Stimulated activated naive B cell treated with anti-CD40 and anti-IgM and Interleukin-4, amounts not matched to agents 10 μg/mL and 1 μg/mL and 100 μg/mL, for 72 hours (primary cell): Measurements from ENCODE around the gene NRXN3.
"Not testable (repeated sequence)": the region's sequence is repeated elsewhere in the genome, so short reads cannot be mapped to it uniquely, and the experiment has no call there.

ENCODE experiments used
- ATAC-seq, 2 donors: fragments of 150-1000 bp; cut with Tn5 transposase; replicated peaks; 2 replicates each; pipeline ENCODE4 v1.10.0; 2021; ENCODE audit warnings: moderate library complexity in 1 of 2
- DNase-seq: peaks from one replicate; pipeline ENCODE4 v3.0.0; 2021
- H3K27ac Mint-ChIP-seq: one replicate; pipeline ENCODE4 v1.8.0; 2022; ENCODE audit warnings: mild to moderate bottlenecking, mixed read lengths
- H3K27me3 Mint-ChIP-seq, 2 donors: one replicate each; pipeline ENCODE4 v1.8.0; 2022; ENCODE audit warnings: mixed read lengths in 2 of 2
- H3K36me3 Mint-ChIP-seq, 2 donors: one replicate each; pipeline ENCODE4 v1.8.0; 2022; ENCODE audit warnings: mixed read lengths in 2 of 2, mild to moderate bottlenecking in 1 of 2
- H3K4me1 Mint-ChIP-seq, 2 donors: one replicate each; pipeline ENCODE4 v1.8.0; 2022; ENCODE audit warnings: mixed read lengths in 2 of 2, mild to moderate bottlenecking in 1 of 2
- H3K4me3 Mint-ChIP-seq, 2 donors: one replicate each; pipeline ENCODE4 v1.8.0; 2022; ENCODE audit warnings: mild to moderate bottlenecking in 2 of 2, mixed read lengths in 2 of 2, moderate library complexity in 1 of 2
- H3K9me3 Mint-ChIP-seq, 2 donors: one replicate each; pipeline ENCODE4 v1.8.0; 2022; ENCODE audit warnings: mixed read lengths in 2 of 2, mild to moderate bottlenecking in 1 of 2

NRXN3 gene

DNA sequence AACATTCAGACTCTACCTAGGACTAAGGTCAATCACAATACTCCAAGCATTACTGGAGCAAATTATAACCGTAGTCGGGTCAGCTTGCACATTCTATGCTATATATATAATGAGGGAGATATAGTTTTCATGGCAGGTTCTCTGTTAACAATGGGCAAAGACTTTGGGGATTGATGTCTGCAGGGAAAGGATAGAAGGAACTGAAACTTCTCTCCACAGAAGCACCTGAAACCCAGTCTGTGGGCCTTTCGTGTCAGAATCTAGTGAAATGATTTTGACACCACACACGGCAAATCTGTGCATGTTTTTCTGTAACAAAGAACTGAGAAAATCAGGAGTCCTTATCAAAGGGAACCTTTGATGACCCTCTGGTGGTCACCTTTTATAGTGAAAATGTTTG, 847.4 kb downstream of the NRXN3 start:
- H3K4me1 Mint-ChIP-seq = no peaks in the 10 kb centered on the region
- H3K27ac Mint-ChIP-seq = no peak overlapping the region
- no peaks in the 10 kb centered on the region for H3K36me3 Mint-ChIP-seq
- no peak for DNase-seq
- no peak for ATAC-seq
- no peak overlapping the region for H3K4me3 Mint-ChIP-seq
- H3K9me3 Mint-ChIP-seq = peaks cover 0 to 3% of the 10 kb centered on the region in 2 donors
- H3K27me3 Mint-ChIP-seq = no peaks in the 10 kb centered on the region

GRCh38 chr14:79018836-79019235, 848.7 kb downstream of the NRXN3 start:
- H3K9me3 Mint-ChIP-seq = peaks cover 0 to 3% of the 10 kb centered on the region in 2 donors
- no peaks in the 10 kb centered on the region for H3K4me1 Mint-ChIP-seq
- H3K27ac Mint-ChIP-seq = no peak overlapping the region
- H3K36me3 Mint-ChIP-seq = no peaks in the 10 kb centered on the region
- ATAC-seq (no peak), DNase-seq (no peak)
- H3K27me3 Mint-ChIP-seq = no peaks in the 10 kb centered on the region
- H3K4me3 Mint-ChIP-seq = no peak overlapping the region

GRCh38 chr14:79019898-79020297, 849.7 kb downstream of the NRXN3 start:
- not testable (repeated sequence) for ATAC-seq, H3K4me1 Mint-ChIP-seq, H3K36me3 Mint-ChIP-seq, H3K27ac Mint-ChIP-seq, DNase-seq, H3K4me3 Mint-ChIP-seq, H3K9me3 Mint-ChIP-seq, H3K27me3 Mint-ChIP-seq

DNA sequence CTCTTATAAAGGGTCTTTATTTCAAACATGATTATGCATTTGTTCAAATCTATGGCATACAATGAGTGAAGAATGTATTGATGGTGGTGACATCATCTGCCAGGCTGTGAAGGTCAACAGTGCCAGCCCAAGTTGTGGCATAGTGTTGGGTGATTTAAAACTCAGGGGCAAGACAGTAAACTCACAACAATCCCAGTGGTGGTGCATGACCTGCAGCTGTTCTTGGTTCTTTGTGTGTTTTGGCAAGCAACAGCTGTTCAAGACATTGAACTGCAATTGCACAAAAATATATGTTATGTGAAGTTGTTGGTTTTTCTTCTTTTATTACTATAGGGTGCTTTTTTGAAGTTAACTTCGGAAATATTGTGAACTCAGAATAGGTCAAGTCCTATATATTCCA, 851.6 kb downstream of the NRXN3 start:
- Mint-ChIP-seq H3K9me3 (no peaks in the 10 kb centered on the region), H3K4me3 (no peak overlapping the region), H3K27me3 (no peaks in the 10 kb centered on the region), H3K4me1 (no peaks in the 10 kb centered on the region), H3K27ac (no peak overlapping the region), H3K36me3 (no peaks in the 10 kb centered on the region)
- no peak for ATAC-seq
- no peak for DNase-seq

GRCh38 chr14:79027138-79027537, 857.0 kb downstream of the NRXN3 start:
- no peak overlapping the region for H3K27ac Mint-ChIP-seq
- no peak overlapping the region for H3K4me3 Mint-ChIP-seq
- DNase-seq (no peak), ATAC-seq (no peak)
- H3K36me3 Mint-ChIP-seq = no peaks in the 10 kb centered on the region
- no peaks in the 10 kb centered on the region for H3K27me3 Mint-ChIP-seq
- no peaks in the 10 kb centered on the region for H3K4me1 Mint-ChIP-seq
- H3K9me3 Mint-ChIP-seq = peaks cover 0 to 1% of the 10 kb centered on the region in 2 donors

GRCh38 chr14:79028281-79028680, 858.1 kb downstream of the NRXN3 start:
- Mint-ChIP-seq H3K4me1 (no peaks in the 10 kb centered on the region), H3K27ac (no peak overlapping the region), H3K4me3 (no peak overlapping the region), H3K9me3 (peaks cover 0 to 1% of the 10 kb centered on the region in 2 donors), H3K27me3 (no peaks in the 10 kb centered on the region), H3K36me3 (no peaks in the 10 kb centered on the region)
- DNase-seq = no peak
- ATAC-seq = no peak

DNA sequence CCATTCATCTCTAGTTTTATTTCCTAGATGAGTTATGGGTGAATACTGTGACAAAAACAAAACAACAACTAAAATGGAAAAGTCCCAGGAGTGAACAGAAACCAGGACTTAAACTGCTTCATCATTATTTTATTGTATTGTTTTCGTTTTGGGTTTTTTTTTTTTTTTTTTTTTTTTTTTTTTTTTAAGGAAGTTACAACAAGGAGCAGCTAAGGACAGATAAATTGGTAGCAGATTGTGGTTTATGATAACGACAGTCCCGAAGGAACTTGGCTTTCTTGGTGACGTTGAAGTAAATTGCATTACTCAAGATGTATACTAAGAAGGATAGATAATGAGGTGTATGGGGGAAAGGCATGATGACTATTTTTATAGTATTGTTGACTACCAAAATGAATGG, 866.3 kb downstream of the NRXN3 start:
- Mint-ChIP-seq H3K27ac (no peak overlapping the region), H3K36me3 (no peaks in the 10 kb centered on the region), H3K4me1 (no peaks in the 10 kb centered on the region), H3K9me3 (peaks cover 4% of the 10 kb centered on the region in 2 donors), H3K27me3 (no peaks in the 10 kb centered on the region), H3K4me3 (no peak overlapping the region)
- no peak for ATAC-seq
- no peak for DNase-seq

- Mint-ChIP-seq H3K4me3 (no peak overlapping the region), H3K27ac (no peak overlapping the region), H3K9me3 (peaks cover 4 to 6% of the 10 kb centered on the region in 2 donors), H3K4me1 (no peaks in the 10 kb centered on the region), H3K27me3 (no peaks in the 10 kb centered on the region), H3K36me3 (no peaks in the 10 kb centered on the region)
- DNase-seq = no peak
- no peak for ATAC-seq
Measured at GRCh38 chr14:79037106-79037505, 866.9 kb downstream of the NRXN3 start.

DNA sequence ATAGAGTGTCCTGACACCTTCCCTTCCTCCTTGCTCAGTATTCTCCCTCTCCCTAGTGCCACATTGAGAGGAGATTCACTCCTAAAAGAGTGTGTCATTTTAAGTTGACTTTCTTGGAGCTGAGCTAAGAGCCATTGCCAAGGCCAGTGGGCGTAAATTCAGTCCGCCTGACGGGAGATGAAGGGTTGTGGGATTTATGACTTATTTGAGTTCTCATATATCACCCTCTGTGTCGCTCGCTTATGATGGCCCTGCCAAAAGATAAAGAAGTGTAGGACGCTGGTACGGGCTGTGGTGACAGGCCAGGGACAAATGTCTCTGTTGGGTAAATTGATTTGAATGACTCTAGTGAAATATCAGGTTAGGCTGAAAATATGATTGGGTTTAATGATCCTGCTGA, 867.4 kb downstream of the NRXN3 start:
- ATAC-seq = no peak
- Mint-ChIP-seq H3K4me1 (no peaks in the 10 kb centered on the region), H3K27me3 (no peaks in the 10 kb centered on the region), H3K27ac (no peak overlapping the region), H3K9me3 (peaks cover 4 to 6% of the 10 kb centered on the region in 2 donors), H3K36me3 (no peaks in the 10 kb centered on the region), H3K4me3 (no peak overlapping the region)
- no peak for DNase-seq

- DNase-seq (no peak), ATAC-seq (no peak)
- no peaks in the 10 kb centered on the region for H3K27me3 Mint-ChIP-seq
- H3K4me1 Mint-ChIP-seq = no peaks in the 10 kb centered on the region
- H3K9me3 Mint-ChIP-seq = peaks cover 4 to 6% of the 10 kb centered on the region in 2 donors
- no peak overlapping the region for H3K27ac Mint-ChIP-seq
- no peak overlapping the region for H3K4me3 Mint-ChIP-seq
- no peaks in the 10 kb centered on the region for H3K36me3 Mint-ChIP-seq
Measured at GRCh38 chr14:79040790-79041189, 870.6 kb downstream of the NRXN3 start.

GRCh38 chr14:79043194-79043889, 873.2 kb downstream of the NRXN3 start:
- Mint-ChIP-seq H3K36me3 (no peaks in the 10 kb centered on the region), H3K4me3 (no peak overlapping the region), H3K4me1 (no peaks in the 10 kb centered on the region), H3K27ac (no peak overlapping the region), H3K27me3 (no peaks in the 10 kb centered on the region), H3K9me3 (peaks cover 4 to 6% of the 10 kb centered on the region in 2 donors)
- DNase-seq (no peak), ATAC-seq (no peak)

DNA sequence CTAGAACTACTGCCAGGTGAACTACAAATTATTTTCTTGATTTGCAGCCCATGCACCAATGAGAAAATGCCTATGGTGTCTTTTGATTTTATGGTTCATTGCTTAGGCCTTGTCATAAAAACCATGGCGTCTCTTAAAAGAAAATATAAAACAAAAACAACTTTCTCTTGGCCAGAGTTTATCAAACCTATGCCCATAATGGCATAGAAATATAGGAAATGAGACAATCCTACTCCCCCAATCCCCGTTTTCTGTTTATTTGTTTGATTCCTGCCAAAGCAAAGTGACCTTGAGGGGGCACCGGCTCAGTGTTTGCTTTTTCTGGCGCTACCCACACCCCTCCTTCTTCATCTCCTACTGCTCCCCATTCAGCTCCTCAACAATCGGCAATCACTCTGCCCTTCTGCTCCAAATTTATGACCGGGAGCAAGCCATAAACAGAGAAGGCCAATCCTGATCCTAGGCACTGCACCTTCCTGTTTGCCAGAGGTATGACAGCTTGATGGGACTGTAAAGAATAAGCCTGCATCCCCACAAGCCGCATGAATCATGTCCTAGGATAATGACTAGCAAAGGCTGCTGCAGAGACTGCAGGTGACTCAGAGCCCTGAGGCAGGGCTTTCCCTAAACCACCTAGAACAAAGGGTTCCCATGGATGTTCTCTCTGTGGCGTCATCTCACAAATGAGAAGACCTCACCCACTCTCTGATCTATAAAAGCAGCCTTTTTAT, 874.9 kb downstream of the NRXN3 start:
- ATAC-seq (no peak), DNase-seq (no peak)
- Mint-ChIP-seq H3K4me3 (no peak overlapping the region), H3K27me3 (no peaks in the 10 kb centered on the region), H3K36me3 (no peaks in the 10 kb centered on the region), H3K4me1 (no peaks in the 10 kb centered on the region), H3K9me3 (peaks cover 4 to 6% of the 10 kb centered on the region in 2 donors), H3K27ac (no peak overlapping the region)

DNA sequence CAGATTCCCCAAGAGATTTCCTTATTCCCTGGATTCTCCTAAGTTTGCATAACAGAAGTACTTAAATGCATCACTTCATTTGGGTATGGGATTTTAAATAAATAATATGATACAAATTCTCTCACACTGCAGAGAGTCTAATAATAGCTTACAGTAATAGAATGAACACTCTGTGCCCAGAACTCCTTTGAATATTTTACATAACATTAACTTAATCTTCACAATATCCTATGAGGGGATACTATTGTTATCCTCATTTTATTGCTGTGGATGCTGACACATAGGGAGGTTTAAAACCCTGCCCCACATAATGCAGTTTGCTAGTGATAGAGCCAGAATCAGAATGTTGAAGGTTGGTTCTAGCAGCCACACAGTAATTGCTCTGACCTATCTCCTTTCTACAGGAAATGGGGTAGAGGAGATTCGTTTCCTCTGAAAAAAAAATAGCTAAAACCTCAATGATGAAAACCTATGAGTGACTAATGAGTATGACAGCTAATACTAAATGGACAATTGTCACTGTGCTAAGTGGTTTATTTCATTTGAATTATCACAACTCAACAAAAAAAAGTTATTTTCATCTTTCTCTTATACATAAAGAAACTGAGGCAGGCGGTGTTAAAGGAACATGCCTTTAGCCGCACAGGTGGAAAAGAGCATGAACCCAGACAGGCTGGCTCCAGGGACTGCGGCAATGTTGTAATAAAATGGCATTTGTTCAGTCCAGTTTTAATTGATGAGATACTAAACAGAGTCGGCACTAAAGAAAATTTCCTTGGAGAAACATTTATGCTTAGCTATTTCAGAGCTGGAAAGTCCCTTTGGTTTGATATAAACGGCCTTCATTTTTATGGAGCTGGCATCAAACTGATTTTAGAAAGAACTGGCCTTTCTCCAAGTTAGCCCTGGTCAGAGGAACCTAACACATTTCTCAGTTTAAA, 880.9 kb downstream of the NRXN3 start:
- no peak for DNase-seq

DNA sequence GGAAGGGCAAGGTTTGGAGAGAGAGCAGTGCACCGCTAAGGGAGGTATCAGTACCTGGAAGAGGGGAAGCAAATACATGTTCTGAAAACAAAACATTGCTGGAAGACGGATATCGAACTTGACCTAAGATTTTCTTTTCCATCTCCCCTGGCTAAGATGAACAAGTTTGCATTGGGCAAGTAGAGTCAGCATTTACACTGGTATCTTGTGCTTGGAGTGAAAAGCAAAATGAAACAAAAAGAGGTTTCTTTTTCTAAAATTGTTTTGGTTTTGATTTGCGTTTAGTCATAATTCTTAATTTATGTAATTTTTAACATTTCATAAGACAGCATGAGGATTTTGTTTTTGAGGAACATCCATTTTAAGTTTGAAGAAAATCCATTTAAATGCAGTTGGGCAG, 881.6 kb downstream of the NRXN3 start:
- Mint-ChIP-seq H3K9me3 (no peaks in the 10 kb centered on the region), H3K36me3 (no peaks in the 10 kb centered on the region), H3K4me1 (no peaks in the 10 kb centered on the region), H3K27me3 (no peaks in the 10 kb centered on the region), H3K4me3 (no peak overlapping the region), H3K27ac (no peak overlapping the region)
- DNase-seq (no peak), ATAC-seq (no peak)

More for the DNA sequence above, 880.9 kb downstream of the NRXN3 start:
- Mint-ChIP-seq H3K4me3 (no peak overlapping the region), H3K27ac (no peak overlapping the region), H3K27me3 (no peaks in the 10 kb centered on the region), H3K4me1 (no peaks in the 10 kb centered on the region), H3K9me3 (no peaks in the 10 kb centered on the region), H3K36me3 (no peaks in the 10 kb centered on the region)
- ATAC-seq = no peak
